Brain microvascular endothelial cell (primary cell): Measurements from ENCODE around the gene NOX5.

Experiments used
- DNase-seq: peaks from one replicate; pipeline ENCODE4 v3.0.0-alpha.2; 2020
- H3K27ac ChIP-seq: fragments of 250-450 bp; sonication (Bioruptor Pico); 2 replicates; pipeline ENCODE4 v1.5.1; 2020; ENCODE audit warnings: mild to moderate bottlenecking, moderate library complexity
- H3K27me3 ChIP-seq: fragments of 250-450 bp; sonication (Bioruptor Pico); replicated peaks from 2 replicates; pipeline ENCODE4 v1.5.1; 2020; ENCODE audit warnings: mild to moderate bottlenecking
- H3K36me3 ChIP-seq: fragments of 250-450 bp; sonication (Bioruptor Pico); replicated peaks from 2 replicates; pipeline ENCODE4 v1.5.1; 2020; ENCODE audit warnings: mild to moderate bottlenecking
- H3K4me3 ChIP-seq: 2 replicates; pipeline ENCODE4 v1.5.1; 2011; ENCODE audit warnings: low read depth, mild to moderate bottlenecking, control low read depth, low read length, moderate library complexity
- CTCF ChIP-seq: IDR thresholded peaks from 2 replicates; pipeline ENCODE4 v1.5.1; 2011; ENCODE audit warnings: low read depth, mild to moderate bottlenecking, moderate library complexity, low read length, control low read depth, inconsistent platforms; ENCODE audit errors: missing control alignments
- in situ Hi-C: cut with HindIII; loops from 2 replicates; pipeline ENCODE4 v1.10.0; 2017; ENCODE audit warnings: low sequenced_read_pairs, low pct_ligation_motif_present

NOX5 gene

GRCh38 chr15:68984586-68984985, 29.9 kb upstream of the NOX5 start:
- Histone ChIP-seq H3K27me3 (no peaks in the 10 kb centered on the region), H3K4me3 (no peak overlapping the region), H3K27ac (no peak overlapping the region), H3K36me3 (no peaks in the 10 kb centered on the region)
- in situ Hi-C loops: no loop called here
- no peak for DNase-seq
- no peak for TF ChIP-seq CTCF

- TF ChIP-seq CTCF: no peak
- in situ Hi-C loops: no loop called here
- Histone ChIP-seq H3K4me3 (no peak overlapping the region), H3K36me3 (no peaks in the 10 kb centered on the region), H3K27me3 (no peaks in the 10 kb centered on the region), H3K27ac (no peak overlapping the region)
- DNase-seq: no peak
Observed at GRCh38 chr15:68985361-68985891, 29.1 kb upstream of the NOX5 start.

DNA sequence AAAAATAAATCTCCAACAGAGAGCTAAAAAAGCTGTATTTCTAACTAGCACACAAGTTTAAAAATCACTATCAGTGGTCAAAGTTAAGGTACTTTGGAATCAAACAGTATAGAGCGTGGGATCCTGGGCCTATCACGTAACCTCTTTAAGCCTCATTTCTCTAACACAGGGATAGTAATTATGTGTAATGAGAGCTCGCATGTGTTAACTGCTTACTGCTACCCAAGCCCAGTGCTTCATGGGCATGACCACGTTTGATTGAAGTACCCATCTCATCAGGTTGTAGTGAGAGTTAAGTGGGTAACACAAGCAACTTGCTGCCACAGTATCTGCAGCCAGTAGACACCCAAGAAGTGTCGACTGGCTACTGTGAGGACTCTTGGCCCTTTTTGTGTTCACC, 28.2 kb upstream of the NOX5 start:
- no peak for DNase-seq
- no peak for TF ChIP-seq CTCF
- Histone ChIP-seq H3K27me3 (no peaks in the 10 kb centered on the region), H3K27ac (no peak overlapping the region), H3K36me3 (no peaks in the 10 kb centered on the region), H3K4me3 (no peak overlapping the region)
- in situ Hi-C loops: no loop called here

- TF ChIP-seq CTCF: no peak
- in situ Hi-C loops: no loop called here
- no peaks in the 10 kb centered on the region for H3K27me3 ChIP-seq
- no peak overlapping the region for H3K4me3 ChIP-seq
- no peak for DNase-seq
- H3K27ac ChIP-seq: no peak overlapping the region
- H3K36me3 ChIP-seq: no peaks in the 10 kb centered on the region
Observed at GRCh38 chr15:68987120-68987519, 27.4 kb upstream of the NOX5 start.

DNA sequence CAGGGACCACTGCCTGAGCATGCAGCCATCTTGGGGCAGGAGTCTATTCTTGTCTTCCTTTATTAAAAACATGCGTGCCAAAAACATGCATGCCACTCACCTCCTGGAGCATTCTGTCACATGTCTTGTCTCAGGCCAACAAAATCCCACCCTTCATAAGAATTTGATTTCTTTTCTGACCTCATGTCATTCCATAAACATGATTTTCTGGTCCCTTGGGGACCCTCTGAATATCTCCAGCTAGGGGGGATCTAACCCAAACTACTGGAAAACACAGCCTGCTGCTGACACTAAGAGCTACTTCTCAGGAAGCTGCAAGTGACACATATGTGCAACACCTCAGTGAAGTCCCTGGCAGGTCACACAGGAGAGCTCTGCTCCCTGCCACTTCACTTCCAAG, 26.8 kb upstream of the NOX5 start:
- Histone ChIP-seq H3K4me3 (no peak overlapping the region), H3K27ac (no peak overlapping the region), H3K27me3 (no peaks in the 10 kb centered on the region), H3K36me3 (no peaks in the 10 kb centered on the region)
- in situ Hi-C loops: no loop called here
- DNase-seq: no peak
- no peak for TF ChIP-seq CTCF

DNA sequence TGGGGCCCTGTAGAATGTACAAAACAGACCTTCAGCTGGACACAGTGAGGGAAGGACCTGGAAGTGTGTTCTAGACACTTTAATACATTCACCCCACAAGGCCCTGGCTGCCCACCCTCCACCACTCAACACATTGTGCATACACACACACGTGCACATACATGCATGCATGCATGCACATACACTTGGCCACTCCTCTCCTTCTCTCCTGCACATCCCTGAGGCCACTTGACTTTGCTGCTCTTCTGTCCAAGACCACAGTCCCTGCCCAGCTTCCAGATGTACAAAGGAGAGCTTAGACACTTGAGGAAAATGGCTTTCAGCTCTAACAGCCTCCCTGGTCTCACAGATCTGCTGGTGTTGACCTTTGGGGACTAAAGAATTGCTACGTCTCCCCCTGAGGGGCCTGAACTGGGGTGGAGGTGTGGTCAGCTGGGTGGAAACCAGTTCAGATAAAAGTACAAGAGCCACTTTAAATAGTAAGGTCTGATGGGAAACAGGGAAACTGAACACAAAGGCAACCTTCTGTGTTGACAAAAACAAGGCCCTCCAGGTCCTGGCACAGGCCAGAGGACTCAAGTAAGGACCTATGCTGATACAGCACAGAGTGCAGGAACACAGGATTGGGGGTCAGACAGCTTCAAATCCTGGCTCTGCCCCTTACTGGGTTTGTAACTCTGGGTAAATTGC, 24.8 kb upstream of the NOX5 start:
- Histone ChIP-seq H3K4me3 (no peak overlapping the region), H3K27me3 (no peaks in the 10 kb centered on the region), H3K36me3 (no peaks in the 10 kb centered on the region), H3K27ac (no peak overlapping the region)
- in situ Hi-C loops: no loop called here
- TF ChIP-seq CTCF: no peak
- DNase-seq: no peak
